ENCODE measurements around the gene ANKRD23.

ANKRD23 gene

GRCh38 chr2:96826546-96827278 lies 17.1 kb downstream of the ANKRD23 start:
- H3K4me3 ChIP-seq (ENCODE audit: low read length), result no peak overlapping the region
- DNase-seq (ENCODE audit: low read depth), result no peak
- no peak for TF ChIP-seq CTCF (conservative IDR thresholded peaks at IDR 0.05; ENCODE audit: low read depth, low read length)

DNA sequence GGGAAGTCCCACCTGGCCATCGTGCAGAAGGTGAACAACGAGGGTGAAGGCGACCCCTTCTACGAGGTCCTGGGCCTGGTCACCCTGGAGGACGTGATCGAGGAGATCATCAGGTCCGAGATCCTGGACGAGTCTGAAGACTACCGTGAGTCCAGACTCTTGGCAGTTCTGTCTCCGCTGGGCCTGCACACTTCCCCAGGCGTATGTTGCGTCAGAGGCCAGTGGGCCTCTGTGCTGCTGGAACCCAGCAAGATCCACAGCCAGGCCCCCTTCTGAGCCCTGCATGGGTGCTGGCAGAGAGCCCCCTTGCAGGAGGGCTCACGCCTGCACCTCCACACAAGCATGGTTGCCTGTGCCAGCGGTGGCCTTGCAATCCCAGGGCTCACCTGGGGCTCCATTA lies 18.8 kb downstream of the ANKRD23 start:
- DNase-seq (ENCODE audit: low read depth), result no peak
- H3K4me3 ChIP-seq (ENCODE audit: low read length), result no peak overlapping the region
- TF ChIP-seq CTCF (conservative IDR thresholded peaks at IDR 0.05; ENCODE audit: low read depth, low read length), result no peak

DNA sequence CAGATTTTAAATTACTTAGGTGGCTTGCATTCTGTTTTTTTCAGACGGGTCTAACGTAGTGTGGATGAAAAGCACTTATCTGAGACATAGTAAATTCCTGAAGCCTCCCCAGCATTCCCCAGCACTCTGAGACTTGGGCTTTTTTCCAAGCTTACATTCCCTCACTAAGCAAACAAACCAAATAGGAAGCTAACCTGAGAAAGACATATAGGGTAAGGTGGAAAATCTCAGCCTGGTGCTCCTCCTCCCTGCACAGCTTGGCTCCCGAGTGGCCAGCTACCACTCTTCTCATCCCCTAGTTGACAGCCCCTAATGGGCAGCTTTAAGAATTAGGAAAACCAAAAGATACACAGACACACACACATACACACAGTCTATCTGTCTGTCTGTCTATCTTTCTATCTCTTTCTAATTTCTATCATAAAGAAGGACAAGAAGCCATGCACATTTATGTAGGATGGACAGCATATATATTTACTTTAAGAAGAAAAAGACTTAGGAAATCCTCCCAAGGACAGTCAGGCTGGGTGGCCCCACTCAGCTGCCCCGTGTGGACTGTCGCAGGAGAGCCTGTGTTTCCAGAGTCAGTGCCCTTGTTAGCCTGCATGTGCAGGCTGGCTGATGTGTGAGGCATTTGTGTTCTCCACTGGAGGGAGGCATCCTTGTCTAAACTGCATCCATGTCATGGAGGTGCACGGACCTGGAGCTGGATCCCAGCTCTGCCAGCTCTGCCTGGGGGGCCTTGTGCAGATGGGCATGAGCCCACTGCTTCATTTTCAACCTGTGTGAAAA lies 19.5 kb downstream of the ANKRD23 start:
- no peak for DNase-seq (ENCODE audit: low read depth)
- H3K4me3 ChIP-seq (ENCODE audit: low read length), result no peak overlapping the region
- TF ChIP-seq CTCF (conservative IDR thresholded peaks at IDR 0.05; ENCODE audit: low read depth, low read length), result no peak

- no peak overlapping the region for H3K4me3 ChIP-seq (ENCODE audit: low read length)
- TF ChIP-seq CTCF (conservative IDR thresholded peaks at IDR 0.05; ENCODE audit: low read depth, low read length), result no peak
- DNase-seq (ENCODE audit: low read depth), result no peak
These were observed 20.6 kb downstream of the ANKRD23 start for GRCh38 chr2:96823198-96823597.

- no peak for DNase-seq (ENCODE audit: low read depth)
- no peak overlapping the region for H3K4me3 ChIP-seq (ENCODE audit: low read length)
- TF ChIP-seq CTCF (conservative IDR thresholded peaks at IDR 0.05; ENCODE audit: low read depth, low read length), result no peak
These were observed 21.0 kb downstream of the ANKRD23 start for GRCh38 chr2:96822786-96823185.

GRCh38 chr2:96821113-96821675 lies 22.6 kb downstream of the ANKRD23 start:
- DNase-seq (ENCODE audit: low read depth), result no peak
- TF ChIP-seq CTCF (conservative IDR thresholded peaks at IDR 0.05; ENCODE audit: low read depth, low read length), result no peak
- H3K4me3 ChIP-seq (ENCODE audit: low read length), result no peak overlapping the region
